ENCODE measurements around the gene MFSD6L.

MFSD6L gene

DNA sequence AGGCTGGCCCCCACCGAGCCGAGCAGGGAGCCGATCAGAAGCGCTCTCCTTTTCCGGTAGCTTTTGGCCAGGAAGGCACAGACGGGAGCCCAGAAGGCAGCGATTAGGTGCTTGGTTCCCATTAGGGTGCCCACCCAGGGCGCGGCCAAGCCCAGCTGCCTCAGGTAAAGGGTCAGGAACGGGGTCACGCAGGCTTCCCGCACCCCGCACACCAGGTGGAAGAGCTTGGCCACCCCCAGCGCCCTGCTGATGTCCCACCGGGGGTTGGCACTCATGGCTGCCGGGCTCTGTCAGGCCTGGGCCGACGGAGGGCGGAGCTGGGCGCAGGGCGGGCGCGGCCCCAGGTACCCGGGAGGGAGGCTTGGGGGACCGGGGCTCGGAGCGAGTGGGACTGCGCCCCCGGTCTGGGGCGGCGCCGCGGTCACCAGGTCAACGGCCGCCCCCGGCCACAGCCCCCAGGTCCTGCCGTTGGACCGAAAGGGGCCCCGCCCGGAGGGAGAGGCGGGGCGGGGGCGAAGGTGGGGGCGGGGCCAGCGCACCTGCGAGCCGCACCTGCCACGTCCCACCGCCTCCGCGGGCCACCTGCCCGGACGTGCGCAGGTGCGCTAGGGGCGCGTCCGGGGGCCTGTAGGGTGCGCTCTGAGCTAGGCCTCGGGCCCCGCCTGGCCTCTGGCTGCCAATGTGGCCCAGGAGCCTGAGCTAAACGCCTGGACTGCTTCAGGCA lies at the start of gene MFSD6L:
Gene MFSD6L (minus strand): TSS at position 520 of the 724 bp plus-strand sequence. CDS start 245 bp downstream, at position 275.
- DNase-seq (ENCODE audit: low read depth): no peak

DNA sequence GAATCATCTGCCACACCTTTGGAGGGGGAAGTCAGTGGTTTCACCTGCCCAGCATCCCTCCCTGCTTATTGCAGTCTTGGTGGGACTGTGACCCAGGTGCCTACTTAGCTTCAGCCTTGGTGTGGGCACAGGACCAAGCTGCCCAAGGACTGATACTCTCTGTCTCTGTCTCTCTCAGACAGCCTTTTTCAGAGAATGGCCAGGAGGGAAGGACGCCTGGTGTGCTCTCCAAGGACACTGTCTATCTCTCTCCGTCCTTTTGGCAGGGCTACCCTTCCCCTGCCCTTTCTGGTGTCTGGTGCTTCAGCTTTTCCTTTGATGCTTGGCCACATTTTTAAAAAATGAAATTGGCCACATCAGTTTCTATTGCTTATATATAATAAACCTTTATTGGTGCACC lies 48.7 kb upstream of the MFSD6L start:
- DNase-seq (ENCODE audit: low read depth): no peak

DNA sequence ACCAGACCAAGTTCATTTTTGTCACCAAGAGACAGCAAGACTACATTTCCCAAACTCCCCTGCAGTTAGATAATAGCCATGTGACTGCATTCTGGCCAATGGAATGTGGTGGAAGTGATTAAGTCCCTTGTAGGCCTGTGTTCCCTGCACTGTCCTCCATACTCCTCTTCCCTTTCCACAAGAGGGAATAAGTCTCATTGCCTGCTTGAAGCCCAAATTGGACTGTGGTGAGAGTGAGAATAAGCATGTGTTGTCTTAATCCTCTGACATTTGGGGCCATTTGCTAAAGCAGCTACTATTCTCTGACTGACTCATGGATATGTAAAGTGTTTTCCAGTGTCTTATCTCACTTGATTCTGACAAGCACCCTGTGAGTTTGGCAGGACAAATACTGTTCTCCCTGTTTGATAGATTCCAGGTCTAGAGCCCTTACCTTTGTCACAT lies 47.6 kb upstream of the MFSD6L start:
- no peak for DNase-seq (ENCODE audit: low read depth)

GRCh38 chr17:8844229-8845218 lies 45.4 kb upstream of the MFSD6L start:
- DNase-seq (ENCODE audit: low read depth): no peak

- no peak for DNase-seq (ENCODE audit: low read depth)
These were observed 44.2 kb upstream of the MFSD6L start for GRCh38 chr17:8843344-8843743.

- no peak for DNase-seq (ENCODE audit: low read depth)
These were observed 42.7 kb upstream of the MFSD6L start for GRCh38 chr17:8841844-8842243.

DNA sequence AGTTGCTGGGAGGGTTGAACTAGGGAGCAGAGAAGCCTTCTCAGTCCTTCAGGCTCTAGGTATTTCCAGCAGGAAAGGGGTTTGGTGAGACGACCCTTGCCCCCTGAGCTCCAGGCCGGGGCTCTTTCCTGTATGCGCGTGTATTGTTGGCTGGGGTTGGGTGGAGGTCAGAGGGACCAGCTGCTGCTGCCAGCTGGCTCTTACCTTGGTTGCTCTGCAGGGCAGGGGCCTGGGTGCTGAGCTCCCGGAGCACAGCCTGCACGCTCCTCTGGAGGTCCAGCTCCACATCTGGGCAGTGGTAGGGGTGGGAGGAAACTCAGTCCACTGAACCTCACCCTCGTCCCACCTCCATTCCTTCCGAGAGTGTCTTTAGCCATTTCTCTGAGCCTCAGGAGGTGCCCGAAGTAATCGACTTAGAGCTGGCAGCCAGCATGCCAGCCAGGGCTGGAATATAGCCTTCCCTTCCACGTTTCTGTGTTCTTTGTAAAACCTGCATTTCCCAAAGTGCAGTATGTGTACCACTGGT lies 40.3 kb upstream of the MFSD6L start:
- DNase-seq (ENCODE audit: low read depth): no peak

- no peak for DNase-seq (ENCODE audit: low read depth)
These were observed 39.5 kb upstream of the MFSD6L start for GRCh38 chr17:8838551-8839095.

- no peak for DNase-seq (ENCODE audit: low read depth)
These were observed 38.5 kb upstream of the MFSD6L start for GRCh38 chr17:8837563-8838075.

DNA sequence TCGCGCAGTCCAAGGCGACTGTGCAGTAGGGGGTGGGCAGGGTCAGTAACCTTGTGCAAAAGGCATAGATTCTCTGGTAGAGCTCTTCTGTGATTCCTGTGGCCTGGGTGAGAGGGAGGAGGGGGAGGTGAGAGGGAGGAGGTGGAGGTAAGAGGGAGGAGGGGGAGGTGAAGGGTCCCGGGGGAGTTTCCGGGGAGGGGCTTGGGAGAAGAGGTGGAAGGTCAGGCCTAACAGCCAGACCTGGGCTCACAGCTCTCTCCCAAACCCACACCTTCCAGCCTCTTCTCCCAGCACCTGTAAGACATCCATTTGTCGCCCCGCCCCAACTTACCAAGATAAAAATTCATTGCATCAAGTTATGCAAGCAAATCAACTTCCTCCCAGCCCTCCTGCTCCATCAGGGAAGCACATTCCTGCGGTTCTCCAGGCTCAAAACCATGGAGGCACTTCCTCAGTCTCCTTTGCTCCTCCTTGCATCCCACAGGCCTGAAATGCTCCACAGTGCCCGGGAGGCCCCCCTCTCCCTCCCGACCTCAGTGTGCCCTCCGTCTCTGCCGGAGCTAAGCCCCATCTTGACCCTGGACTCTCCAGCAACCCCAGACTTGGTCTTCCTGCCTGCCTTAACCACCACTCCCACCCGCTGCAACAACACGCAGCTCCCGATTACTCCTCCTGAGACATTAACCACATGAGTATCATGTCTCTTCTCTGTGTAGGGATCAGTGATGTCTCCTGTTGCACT lies 37.8 kb upstream of the MFSD6L start:
- no peak for DNase-seq (ENCODE audit: low read depth)

DNA sequence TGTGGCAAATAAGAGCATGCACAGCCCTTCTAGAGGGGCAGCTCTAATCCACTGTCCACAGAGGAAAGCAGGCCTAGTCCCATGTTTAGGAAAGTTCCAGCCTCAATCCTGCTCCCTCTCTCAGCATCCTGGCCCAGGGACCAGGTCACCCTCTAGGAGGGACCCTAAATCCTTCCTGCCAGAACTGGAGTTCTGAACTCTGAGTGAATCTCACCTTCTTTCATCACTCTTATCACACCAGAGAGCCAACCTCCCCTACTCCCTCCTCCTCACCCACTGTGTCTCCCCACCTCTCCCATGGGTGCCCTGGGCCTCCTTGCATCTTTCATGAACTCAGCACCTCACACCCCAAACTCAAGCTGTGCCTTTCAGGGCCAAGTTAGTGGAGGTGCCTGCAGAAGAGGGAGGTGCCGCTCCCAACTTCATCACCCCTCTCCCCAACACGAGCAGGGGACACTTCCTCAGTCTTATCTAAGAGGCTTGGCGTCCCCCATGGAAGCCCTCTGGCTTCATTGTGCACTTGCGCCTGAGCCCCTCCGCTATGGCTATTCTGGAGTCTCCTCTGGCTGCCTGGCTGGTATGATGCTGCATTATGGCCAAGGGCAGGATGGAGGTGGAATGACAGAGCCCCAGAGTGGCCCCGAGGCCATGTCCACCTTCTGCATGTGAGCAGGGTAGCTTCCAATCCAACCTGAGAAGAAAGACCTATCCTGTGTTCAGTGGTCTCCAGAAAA lies 36.6 kb upstream of the MFSD6L start:
- DNase-seq (ENCODE audit: low read depth): no peak

DNA sequence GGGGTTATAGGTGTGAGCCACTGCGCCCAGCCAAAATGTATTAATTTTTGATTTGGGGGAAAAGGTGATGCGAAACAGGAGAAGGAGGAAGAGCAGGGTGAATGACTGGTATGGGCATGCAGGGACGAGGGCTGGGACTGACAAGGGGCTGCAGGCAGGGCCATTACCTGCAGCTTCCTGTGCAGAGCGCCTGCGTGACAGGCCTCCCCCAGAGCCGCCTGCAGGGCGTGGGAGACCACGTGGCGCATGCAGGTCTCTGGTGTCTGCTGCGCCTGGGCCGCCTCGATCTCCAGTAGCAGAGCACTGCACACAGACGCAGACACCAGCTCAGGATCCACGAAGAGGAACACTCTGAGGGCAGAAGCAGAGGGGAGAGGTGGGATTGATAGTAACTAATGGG lies 35.9 kb upstream of the MFSD6L start:
- DNase-seq (ENCODE audit: low read depth): no peak

DNA sequence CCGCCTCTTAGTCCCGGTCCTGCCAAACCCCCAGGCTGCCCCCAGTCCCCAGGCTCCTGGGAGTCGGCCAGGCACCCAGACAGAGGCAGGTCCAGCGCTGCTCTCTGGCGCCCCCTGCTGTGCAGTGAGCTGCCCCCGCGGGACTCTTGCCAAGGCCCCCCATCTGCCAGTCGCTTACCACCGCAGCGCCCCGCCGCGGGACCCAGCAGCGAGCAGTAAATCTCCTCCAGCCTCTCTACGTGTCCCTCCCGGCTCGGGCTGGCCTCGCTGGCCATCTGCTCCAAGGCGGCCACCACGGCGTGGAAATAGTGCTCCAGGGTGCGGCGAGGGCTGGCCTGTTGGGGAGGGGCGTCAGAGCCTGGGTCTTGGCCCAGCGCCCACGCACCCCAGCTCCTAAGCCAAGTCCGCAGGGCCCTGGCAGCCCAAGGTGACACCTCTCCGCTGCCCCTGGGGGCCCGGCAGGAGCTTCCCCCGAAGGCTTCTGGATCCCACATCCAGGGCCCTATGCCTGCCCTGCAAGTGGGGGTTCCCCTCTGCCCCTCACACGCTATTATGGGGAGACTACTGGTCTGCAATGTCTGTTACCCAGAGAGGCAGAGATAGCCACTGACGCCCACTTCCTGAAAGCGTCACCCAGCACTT lies 33.7 kb upstream of the MFSD6L start:
- DNase-seq (ENCODE audit: low read depth): no peak

DNA sequence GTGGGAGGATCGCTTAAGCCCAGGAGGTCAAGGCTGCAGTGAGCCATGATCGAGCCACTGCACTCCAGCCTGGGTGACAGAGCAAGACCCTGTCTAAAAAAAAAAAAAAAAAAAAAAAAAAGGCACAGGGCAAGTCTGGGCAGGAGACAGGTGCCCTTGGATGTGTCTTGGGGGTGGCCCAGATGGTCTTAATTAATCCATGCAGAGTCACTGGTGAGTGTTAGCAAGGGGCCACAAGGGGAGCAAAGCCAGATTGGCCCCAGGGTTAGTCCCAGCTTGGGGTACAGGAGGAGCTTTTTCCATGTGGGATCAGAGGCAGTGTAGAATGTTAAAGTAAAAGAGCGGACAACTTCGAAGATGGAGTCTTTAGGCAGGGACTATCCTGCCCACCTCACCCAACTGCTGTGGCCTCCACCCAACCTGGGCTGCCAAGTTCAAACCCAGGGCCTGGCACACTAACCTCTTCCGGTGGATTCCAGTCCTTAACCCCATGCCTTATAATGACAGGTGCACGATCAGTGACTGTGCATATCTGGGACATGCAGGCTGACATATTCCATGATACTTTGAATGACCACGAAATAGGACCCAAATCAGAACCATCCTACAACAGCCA lies 32.2 kb upstream of the MFSD6L start:
- DNase-seq (ENCODE audit: low read depth): no peak

- DNase-seq (ENCODE audit: low read depth): no peak
These were observed 31.0 kb upstream of the MFSD6L start for GRCh38 chr17:8830141-8830540.

GRCh38 chr17:8829036-8829941 lies 30.1 kb upstream of the MFSD6L start:
- DNase-seq (ENCODE audit: low read depth): no peak

- DNase-seq (ENCODE audit: low read depth): no peak
These were observed 29.3 kb upstream of the MFSD6L start for GRCh38 chr17:8828517-8828875.

GRCh38 chr17:8826808-8827435 lies 27.8 kb upstream of the MFSD6L start:
- no peak for DNase-seq (ENCODE audit: low read depth)
